IMR-90 (cell line): ENCODE data around the gene IL19. TPM values are rescaled to one million over a fixed set of nuclear protein-coding genes. Genes with fewer than 3 reads are reported as not detected.

Experiments
- ATAC-seq: fragments of 200-7000 bp; cut with Tn5 transposase; 2 replicates; pipeline ENCODE4 v1.9.1; 2020; ENCODE audit warnings: low read depth, mild to moderate bottlenecking, moderate library complexity
- BruUV-seq: library from RNA; stranded (reverse); fragments of 400-500 nt; replicated peaks from 2 replicates; lab custom pipeline; 2021; lab: Mats Ljungman, UMichigan
- CTCF ChIA-PET: fragments of 300-600 bp; formaldehyde crosslinking; extraction: SDS; loops from one replicate; lab custom pipeline; 2021; ENCODE audit warnings: antibody characterized with exemption; lab: Yijun Ruan, JAX
- POLR2A ChIA-PET: fragments of 300-600 bp; sonication (Branson Sonifier 250); formaldehyde crosslinking; loops from one replicate; lab custom pipeline; 2022; ENCODE audit warnings: antibody characterized with exemption; ENCODE audit not compliant: unreplicated experiment; lab: Charles Lee
- DNase-seq: peaks from one replicate; pipeline ENCODE4 v3.0.0; 2013
- H2AFZ ChIP-seq: replicated peaks from 2 replicates; pipeline ENCODE3; 2013; ENCODE audit warnings: low read length, mild to moderate bottlenecking; ENCODE audit not compliant: poor library complexity
- H2AK5ac ChIP-seq: 2 replicates; pipeline ENCODE4 v1.6.1; 2013; ENCODE audit warnings: low read depth, low read length, inconsistent platforms
- H2AK9ac ChIP-seq: replicated peaks from 2 replicates; pipeline ENCODE3; 2013; ENCODE audit warnings: mild to moderate bottlenecking, low read depth, low read length, moderate library complexity; ENCODE audit not compliant: poor library complexity
- H2BK120ac ChIP-seq: 2 replicates; pipeline ENCODE4 v1.6.1; 2013; ENCODE audit warnings: low read depth, low read length, inconsistent platforms
- H2BK15ac ChIP-seq: 3 replicates; pipeline ENCODE4 v1.6.1; 2013; ENCODE audit warnings: low read depth, low read length, inconsistent platforms
- H2BK20ac ChIP-seq: 2 replicates; pipeline ENCODE4 v1.6.1; 2013; ENCODE audit warnings: low read depth, mild to moderate bottlenecking, inconsistent platforms, low read length, moderate library complexity
- H2BK5ac ChIP-seq: 2 replicates; pipeline ENCODE4 v1.6.1; 2013; ENCODE audit warnings: mild to moderate bottlenecking, low read depth, low read length, inconsistent platforms; ENCODE audit not compliant: poor library complexity, severe bottlenecking
- H3K14ac ChIP-seq: replicated peaks from 2 replicates; pipeline ENCODE4 v1.6.1; 2013; ENCODE audit warnings: low read depth, low read length, inconsistent platforms
- H3K18ac ChIP-seq: 2 replicates; pipeline ENCODE4 v1.6.1; 2013; ENCODE audit warnings: low read depth, low read length, control low read depth
- H3K23ac ChIP-seq: 2 replicates; pipeline ENCODE4 v1.6.1; 2013; ENCODE audit warnings: low read depth, low read length, inconsistent platforms
- H3K27ac ChIP-seq: 2 replicates; pipeline ENCODE4 v1.5.1; 2013; ENCODE audit warnings: mild to moderate bottlenecking, control low read depth, low read length; ENCODE audit not compliant: insufficient read depth
- H3K27me3 ChIP-seq: 2 replicates; pipeline ENCODE4 v1.6.1; 2013; ENCODE audit warnings: low read length; ENCODE audit not compliant: control insufficient read depth, insufficient read depth
- H3K36me3 ChIP-seq: 2 replicates; pipeline ENCODE4 v1.6.1; 2013; ENCODE audit warnings: low read length, mixed read lengths; ENCODE audit not compliant: control insufficient read depth, insufficient read depth
- H3K4ac ChIP-seq: 2 replicates; pipeline ENCODE4 v1.6.1; 2013; ENCODE audit warnings: low read depth, low read length, inconsistent platforms
- H3K4me1 ChIP-seq: 2 replicates; pipeline ENCODE4 v1.6.1; 2013; ENCODE audit warnings: low read length, mixed read lengths; ENCODE audit not compliant: control insufficient read depth, insufficient read depth
- H3K4me2 ChIP-seq: 2 replicates; pipeline ENCODE4 v1.6.1; 2013; ENCODE audit warnings: low read depth, mild to moderate bottlenecking, control low read depth, low read length, moderate library complexity
- H3K4me3 ChIP-seq: 2 replicates; pipeline ENCODE4 v1.5.1; 2013; ENCODE audit warnings: low read depth, mild to moderate bottlenecking, control low read depth, low read length, moderate library complexity; ENCODE audit not compliant: insufficient read depth
- H3K56ac ChIP-seq: 2 replicates; pipeline ENCODE4 v1.6.1; 2013; ENCODE audit warnings: low read length, inconsistent platforms; ENCODE audit not compliant: insufficient read depth; ENCODE audit errors: extremely low read depth
- H3K79me1 ChIP-seq, 2 experiments: 2 replicates each; pipeline ENCODE4 v1.6.1; 2013; ENCODE audit warnings: low read length in 2 of 2, inconsistent platforms in 1 of 2, low read depth in 1 of 2
- H3K9ac ChIP-seq: 2 replicates; pipeline ENCODE4 v1.6.1; 2013; ENCODE audit warnings: low read depth, low read length, control low read depth
- H3K9me1 ChIP-seq: 2 replicates; pipeline ENCODE4 v1.6.1; 2013; ENCODE audit warnings: low read length, inconsistent platforms; ENCODE audit not compliant: insufficient read depth
- H3K9me3 ChIP-seq: 2 replicates; pipeline ENCODE4 v1.6.1; 2013; ENCODE audit warnings: low read length; ENCODE audit not compliant: control insufficient read depth, insufficient read depth
- H4K20me1 ChIP-seq: 2 replicates; pipeline ENCODE4 v1.6.1; 2013; ENCODE audit warnings: low read length, inconsistent platforms; ENCODE audit not compliant: insufficient read depth
- H4K5ac ChIP-seq: 2 replicates; pipeline ENCODE4 v1.6.1; 2013; ENCODE audit warnings: mild to moderate bottlenecking, low read depth, low read length, control low read depth
- H4K8ac ChIP-seq, 2 experiments: 2 replicates each; pipeline ENCODE4 v1.6.1; 2013; ENCODE audit warnings: low read depth in 2 of 2, low read length in 2 of 2, control low read depth in 1 of 2, inconsistent platforms in 1 of 2
- H4K91ac ChIP-seq: 2 replicates; pipeline ENCODE4 v1.6.1; 2013; ENCODE audit warnings: low read depth, low read length, inconsistent platforms; ENCODE audit not compliant: insufficient read depth
- CHD1 ChIP-seq: IDR thresholded peaks from 2 replicates; pipeline ENCODE4 v1.6.1; 2012; ENCODE audit warnings: low read depth, low read length, improper control_type of control experiment
- POLR2A ChIP-seq: IDR thresholded peaks from 2 replicates; pipeline ENCODE4 v1.6.1; 2012; ENCODE audit warnings: mild to moderate bottlenecking, low read depth, low read length
- WGBS, 2 experiments: methylation state at CpG; one replicate each; pipeline versions ENCODE4 v1.1.5 to v1.1.7; 2013; ENCODE audit warnings: missing lambda C conversion rate in 2 of 2; ENCODE audit not compliant: insufficient read length in 1 of 2; ENCODE audit errors: extremely low coverage in 2 of 2; 5-methylcytosine and 5-hydroxymethylcytosine counted together
- dilution Hi-C: fragments of 300-500 bp; cut with HindIII; formaldehyde crosslinking; loops from one replicate; pipeline ENCODE4 v1.14.3; 2018; ENCODE audit warnings: low sequenced_read_pairs; ENCODE audit not compliant: unreplicated experiment
- in situ Hi-C: fragments of 300-500 bp; cut with MboI; formaldehyde crosslinking; loops from 3 replicates; pipeline ENCODE4 v1.14.3; 2019; ENCODE audit warnings: low sequenced_read_pairs, inconsistent platforms, mixed read lengths
- intact Hi-C: fragments of 100-400 bp; cut with micrococcal nuclease; formaldehyde crosslinking; loops from 2 replicates; pipeline ENCODE4 v1.10.0; 2022
- polyA plus RNA-seq, 3 experiments: library from polyadenylated mRNA; depleted of rRNA; stranded (reverse); fragments of >200 nt; gene quantifications; 2 replicates each; pipeline ENCODE4 v1.2.3, GENCODE V29; 2012; ENCODE audit warnings: low replicate concordance in 1 of 3
- total RNA-seq: library from RNA; depleted of rRNA; stranded (reverse); fragments of >200 nt; gene quantifications from 2 replicates; pipeline ENCODE4 v1.2.3, GENCODE V29; 2012
- TF ChIP-seq, protein P1 (sequence below): fragments of 150-350 bp; IDR thresholded peaks from 2 replicates; pipeline ENCODE4 v1.6.1; 2017; ENCODE audit warnings: mild to moderate bottlenecking, antibody characterized with exemption, low read length, low read depth

IL19 gene
- total and polyA plus RNA-seq, 2 of the 4 experiments (the other 2 are of a cell fraction) = not detected

- no peak for TF ChIP-seq CHD1
Measured at GRCh38 chr1:206722751-206723461, 47.7 kb upstream of the IL19 start (continued).

GRCh38 chr1:206723462-206723804 lies 47.1 kb upstream of the IL19 start:
- no peaks in the 10 kb centered on the region for H3K9me3 ChIP-seq
- peaks cover 46% of the 10 kb centered on the region for H3K9me1 ChIP-seq
- H3K9ac ChIP-seq = no peak overlapping the region
- intact Hi-C loops (loop anchor here (5.0 kb wide), 1 partner anchor 36 kb away; no protein-coding TSS in a partner anchor), dilution Hi-C loops (no loop called here), in situ Hi-C loops (no loop called here)
- no peak overlapping the region for H2BK15ac ChIP-seq
- peak overlapping the region; percentile 31 for H3K27ac ChIP-seq
- ChIA-PET CTCF (no interaction called here), POLR2A (no interaction called here)
- ATAC-seq (no peak), DNase-seq (no peak)
- H3K27me3 ChIP-seq = no peaks in the 10 kb centered on the region
- H2BK120ac ChIP-seq = no peak overlapping the region
- H3K4me3 ChIP-seq = no peak overlapping the region
- H3K4me2 ChIP-seq = peak overlapping the region; percentile 5; the same call in 1 of the 2 replicates
- H3K4ac ChIP-seq = no peak overlapping the region; the same call in 1 of the 2 replicates
- H3K18ac ChIP-seq = no peak overlapping the region
- no peak overlapping the region for H2AFZ ChIP-seq
- no peak overlapping the region for H3K56ac ChIP-seq
- H2BK20ac ChIP-seq = no peak overlapping the region
- H2AK5ac ChIP-seq = peak overlapping the region; percentile 30; the same call in 1 of the 2 replicates
- peak overlapping the region; percentile 10; the same call in 1 of the 2 replicates for H3K14ac ChIP-seq
- BruUV-seq = no TSS peak
- H4K20me1 ChIP-seq = peaks cover 95% of the 10 kb centered on the region
- H3K23ac ChIP-seq = peak overlapping the region; percentile 70
- H3K36me3 ChIP-seq = 0 out of 2 replicates have a peak, but pooled peaks cover 1% of the 10 kb centered on the region
- H4K91ac ChIP-seq = peak overlapping the region; percentile 28; the same call in 1 of the 2 replicates
- H4K8ac ChIP-seq = no peak overlapping the region
- peak overlapping the region; percentile 6 for H2BK5ac ChIP-seq
- H2AK9ac ChIP-seq = no peak overlapping the region
- WGBS, 2 experiments = no CpG with 5 or more reads among the region's 4 CpGs
- peaks cover 35 to 90% of the 10 kb centered on the region in 2 experiments for H3K79me1 ChIP-seq
- H3K4me1 ChIP-seq = peaks cover 22% of the 10 kb centered on the region
- TF ChIP-seq, protein P1, sequence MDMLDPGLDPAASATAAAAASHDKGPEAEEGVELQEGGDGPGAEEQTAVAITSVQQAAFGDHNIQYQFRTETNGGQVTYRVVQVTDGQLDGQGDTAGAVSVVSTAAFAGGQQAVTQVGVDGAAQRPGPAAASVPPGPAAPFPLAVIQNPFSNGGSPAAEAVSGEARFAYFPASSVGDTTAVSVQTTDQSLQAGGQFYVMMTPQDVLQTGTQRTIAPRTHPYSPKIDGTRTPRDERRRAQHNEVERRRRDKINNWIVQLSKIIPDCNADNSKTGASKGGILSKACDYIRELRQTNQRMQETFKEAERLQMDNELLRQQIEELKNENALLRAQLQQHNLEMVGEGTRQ = no peak
- no peak for TF ChIP-seq POLR2A
- H4K5ac ChIP-seq = no peak overlapping the region
